ENCODE results near the gene TMPRSS9. TPM values are rescaled to one million over a fixed set of nuclear protein-coding genes. Genes with fewer than 3 reads are reported as not detected.

Gene TMPRSS9
- total RNA-seq = 0.05 TPM in 1 of 2 replicates, not detected in the other

DNA sequence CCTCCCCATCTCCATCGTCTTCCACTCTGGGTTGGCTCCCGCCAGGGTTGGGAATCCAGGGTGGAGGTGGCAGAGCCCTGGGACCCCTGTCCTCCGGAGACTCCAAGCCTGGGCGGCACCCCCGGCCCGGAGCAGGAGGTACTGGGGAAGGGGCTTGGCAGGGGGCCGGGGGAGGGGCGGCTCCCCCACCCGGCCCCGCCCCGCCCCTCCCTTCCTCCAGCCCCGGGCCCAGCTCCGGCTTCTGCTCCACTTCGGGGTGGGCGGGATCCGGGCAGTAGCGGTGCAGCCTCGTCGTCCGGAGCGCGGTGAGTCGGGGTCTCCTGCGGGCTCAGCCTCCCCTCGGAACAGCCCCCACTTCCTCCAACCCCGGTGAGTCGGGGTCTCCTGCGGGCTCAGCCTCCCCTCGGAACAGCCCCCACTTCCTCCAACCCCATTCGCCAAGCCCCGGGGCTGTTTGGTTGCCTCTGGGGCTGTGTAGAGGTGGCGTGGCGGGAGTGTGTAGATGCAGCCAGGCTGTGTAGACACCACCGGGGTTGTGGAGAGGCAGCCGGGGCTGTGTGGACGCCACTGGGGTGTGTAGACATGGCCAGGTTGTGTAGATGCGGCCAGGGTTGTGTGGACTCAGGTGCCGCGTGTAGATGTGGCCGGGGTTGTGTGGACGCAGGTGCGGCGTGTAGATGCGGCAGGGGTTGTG lies at the start of gene TMPRSS9:
Gene TMPRSS9, plus strand, starts transcription at position 274 of the 694 bp plus-strand sequence. CDS start 29,521 bp downstream, outside the sequence.

DNA sequence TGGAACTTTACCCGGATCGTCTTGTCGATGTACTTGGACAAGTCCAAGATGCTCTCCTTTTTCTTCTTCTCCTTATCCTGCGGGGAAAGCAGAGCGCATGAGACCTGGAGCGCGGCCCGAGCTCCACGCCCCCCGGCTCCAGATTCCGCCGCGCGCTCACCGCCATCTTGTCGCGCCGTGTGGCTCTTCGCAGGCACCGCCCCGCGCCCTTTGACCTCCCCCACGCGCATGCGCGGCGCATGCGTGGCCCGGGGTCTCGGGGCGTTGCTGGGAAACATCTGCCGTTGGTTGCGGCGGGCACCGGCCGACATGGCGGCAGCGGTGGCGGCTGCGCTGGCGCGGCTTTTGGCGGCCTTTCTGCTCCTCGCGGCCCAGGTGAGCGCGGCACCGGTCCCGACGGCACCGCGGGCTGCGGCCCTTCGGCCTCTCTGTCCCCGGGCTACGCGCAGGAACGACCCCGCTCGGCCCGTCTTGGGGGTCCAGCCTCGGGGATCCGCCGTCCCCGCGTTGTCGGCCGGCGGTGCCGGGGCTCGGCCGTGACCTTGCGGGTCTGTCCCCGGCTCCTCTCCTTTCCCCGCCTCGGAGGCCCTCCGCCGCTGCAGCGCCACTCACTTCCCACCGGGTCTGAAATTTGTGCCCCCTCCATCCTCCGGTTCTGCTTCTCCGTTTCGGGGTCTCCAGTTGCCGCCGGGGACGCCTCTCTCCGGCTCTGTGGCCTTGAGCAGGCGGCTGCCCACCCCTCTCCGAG lies 31.5 kb upstream of the TMPRSS9 start, which contains the start of the genes LSM7 and SPPL2B:
Gene LSM7, minus strand, starts transcription at position 186 of the 748 bp plus-strand sequence. Its CDS starts 20 bp downstream, at position 166.
Gene SPPL2B, plus strand, starts transcription at position 284 of the 748 bp plus-strand sequence. Its CDS starts 26 bp downstream, at position 310.

DNA sequence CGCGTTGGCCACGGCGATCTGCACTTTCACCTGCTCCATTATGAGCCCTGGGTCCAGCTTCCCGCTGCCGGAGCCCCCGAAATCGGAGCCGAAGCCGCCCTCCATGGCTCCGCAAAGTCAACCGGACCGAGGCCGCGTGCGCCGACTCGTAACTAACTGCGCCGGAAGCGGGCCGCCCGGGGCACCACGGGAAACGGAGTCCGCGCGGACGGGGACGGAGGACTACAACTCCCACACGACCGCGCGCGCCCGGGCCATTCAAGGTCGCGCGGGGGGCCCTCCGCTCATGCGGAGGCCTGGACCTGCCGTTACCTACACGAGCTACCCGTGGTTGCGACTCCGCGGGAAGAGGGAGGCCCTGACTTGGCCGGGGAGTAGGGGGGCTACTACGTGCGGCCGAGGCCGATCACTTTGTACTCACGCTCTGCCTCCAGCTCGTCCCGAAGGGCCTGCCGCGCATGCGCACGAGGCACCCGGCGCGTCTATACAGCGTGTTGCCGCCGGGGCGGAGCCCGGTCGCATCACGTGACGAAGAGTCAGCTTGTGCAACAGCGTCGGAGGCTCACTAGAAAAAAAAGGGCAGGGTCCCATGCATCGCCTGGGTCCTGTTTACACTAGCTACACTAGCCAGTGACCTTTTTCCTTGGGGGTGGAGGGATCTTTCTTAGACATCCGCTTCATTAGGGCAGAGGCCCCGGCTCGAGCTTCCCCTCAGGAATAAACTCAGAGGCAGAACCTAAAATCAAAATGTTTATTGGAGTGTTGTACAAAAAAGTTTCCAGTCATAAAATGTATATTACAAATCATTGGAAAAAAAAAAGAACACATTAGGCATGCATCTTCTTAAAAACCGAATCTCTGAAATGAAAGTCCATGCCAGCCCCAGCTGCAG lies 67.6 kb downstream of the TMPRSS9 start, which contains the start of gene TIMM13:
Gene TIMM13, minus strand, starts transcription at position 158 of the 892 bp plus-strand sequence. Its CDS starts 53 bp downstream, at position 105.

Other genes starting within 250 kb of the TMPRSS9 start
- 81.8 and 94.4 TPM in 2 replicates for gene AP3D1, start 208.7 kb upstream of the TMPRSS9 start, total RNA-seq
- 12.9 and 14.3 TPM in 2 replicates for gene DOT1L, start 196.3 kb upstream of the TMPRSS9 start, total RNA-seq
- 83.1 and 83.5 TPM in 2 replicates for gene PLEKHJ1, start 123.9 kb upstream of the TMPRSS9 start, total RNA-seq
- gene SF3A2, start 123.4 kb upstream of the TMPRSS9 start, total RNA-seq = 35.6 and 65.5 TPM in 2 replicates
- 0.35 and 2.1 TPM in 2 replicates for gene AMH, start 110.9 kb upstream of the TMPRSS9 start, total RNA-seq
- not detected in 2 replicates for gene JSRP1, start 103.8 kb upstream of the TMPRSS9 start, total RNA-seq
- not detected in 2 replicates for gene PEAK3, start 78.1 kb upstream of the TMPRSS9 start, total RNA-seq
- not detected in 2 replicates for gene LINGO3, start 52.1 kb upstream of the TMPRSS9 start, total RNA-seq
- 318 and 382 TPM in 2 replicates for gene LSM7, start 31.7 kb upstream of the TMPRSS9 start, total RNA-seq
- 22.9 and 26.2 TPM in 2 replicates for gene SPPL2B, start 31.6 kb upstream of the TMPRSS9 start, total RNA-seq
- gene TIMM13, start 67.3 kb downstream of the TMPRSS9 start, total RNA-seq = 85.9 and 108 TPM in 2 replicates
- gene LMNB2, start 96.7 kb downstream of the TMPRSS9 start, total RNA-seq = 141 and 154 TPM in 2 replicates
- gene GADD45B, start 115.9 kb downstream of the TMPRSS9 start, total RNA-seq = 25.6 and 32.0 TPM in 2 replicates